Effector memory CD4-positive, alpha-beta T cell (primary cell): ENCODE measurements around the gene FAF1.

ENCODE experiments used
- DNase-seq, 3 donors: peaks; one replicate each; pipeline ENCODE4 v3.0.0-alpha.2; 2020
- H3K27ac ChIP-seq: 2 replicates; pipeline ENCODE4 v1.7.0; 2013; ENCODE audit warnings: mild to moderate bottlenecking, low read length, moderate library complexity; ENCODE audit not compliant: insufficient read depth, poor library complexity, severe bottlenecking
- H3K27me3 ChIP-seq: replicated peaks from 2 replicates; pipeline ENCODE4 v1.7.0; 2013; ENCODE audit warnings: mild to moderate bottlenecking, low read length; ENCODE audit not compliant: insufficient read depth, control insufficient read depth, poor library complexity, severe bottlenecking
- H3K36me3 ChIP-seq: 2 replicates; pipeline ENCODE4 v1.7.0; 2013; ENCODE audit warnings: mild to moderate bottlenecking, low read length, moderate library complexity; ENCODE audit not compliant: control insufficient read depth, insufficient read depth
- H3K4me1 ChIP-seq: 2 replicates; pipeline ENCODE4 v1.7.0; 2013; ENCODE audit warnings: low read length, mild to moderate bottlenecking; ENCODE audit not compliant: control insufficient read depth, insufficient read depth, poor library complexity, severe bottlenecking
- H3K4me3 ChIP-seq: 2 replicates; pipeline ENCODE4 v1.7.0; 2013; ENCODE audit warnings: low read length, low read depth, mild to moderate bottlenecking; ENCODE audit not compliant: insufficient read depth, poor library complexity, severe bottlenecking
- H3K9me3 ChIP-seq: 2 replicates; pipeline ENCODE4 v1.7.0; 2013; ENCODE audit warnings: mild to moderate bottlenecking, low read length, moderate library complexity; ENCODE audit not compliant: control insufficient read depth

The FAF1 gene

GRCh38 chr1:50702395-50702794, 257.7 kb downstream of the FAF1 start:
- no peaks in the 10 kb centered on the region for H3K9me3 ChIP-seq
- no peak for DNase-seq
- no peaks in the 10 kb centered on the region for H3K36me3 ChIP-seq
- no peak overlapping the region for H3K27ac ChIP-seq
- H3K4me1 ChIP-seq = no peaks in the 10 kb centered on the region
- no peak overlapping the region for H3K4me3 ChIP-seq
- no peaks in the 10 kb centered on the region for H3K27me3 ChIP-seq

GRCh38 chr1:50701706-50702317, 258.3 kb downstream of the FAF1 start:
- Histone ChIP-seq H3K36me3 (no peaks in the 10 kb centered on the region), H3K27ac (no peak overlapping the region), H3K9me3 (no peaks in the 10 kb centered on the region), H3K27me3 (no peaks in the 10 kb centered on the region), H3K4me3 (no peak overlapping the region), H3K4me1 (no peaks in the 10 kb centered on the region)
- DNase-seq = no peak

- Histone ChIP-seq H3K4me1 (no peaks in the 10 kb centered on the region), H3K4me3 (no peak overlapping the region), H3K36me3 (no peaks in the 10 kb centered on the region), H3K27me3 (no peaks in the 10 kb centered on the region), H3K9me3 (no peaks in the 10 kb centered on the region), H3K27ac (no peak overlapping the region)
- DNase-seq = no peak
Measured at GRCh38 chr1:50700621-50701020, 259.4 kb downstream of the FAF1 start.

GRCh38 chr1:50700214-50700613, 259.9 kb downstream of the FAF1 start:
- Histone ChIP-seq H3K27me3 (no peaks in the 10 kb centered on the region), H3K4me3 (no peak overlapping the region), H3K27ac (no peak overlapping the region), H3K4me1 (no peaks in the 10 kb centered on the region), H3K36me3 (no peaks in the 10 kb centered on the region), H3K9me3 (no peaks in the 10 kb centered on the region)
- no peak for DNase-seq

GRCh38 chr1:50699795-50700194, 260.3 kb downstream of the FAF1 start:
- H3K27me3 ChIP-seq = no peaks in the 10 kb centered on the region
- H3K4me3 ChIP-seq = no peak overlapping the region
- no peaks in the 10 kb centered on the region for H3K4me1 ChIP-seq
- DNase-seq = no peak
- H3K36me3 ChIP-seq = no peaks in the 10 kb centered on the region
- no peak overlapping the region for H3K27ac ChIP-seq
- no peaks in the 10 kb centered on the region for H3K9me3 ChIP-seq

GRCh38 chr1:50697440-50698421, 262.3 kb downstream of the FAF1 start:
- DNase-seq = no peak
- no peaks in the 10 kb centered on the region for H3K36me3 ChIP-seq
- no peak overlapping the region for H3K27ac ChIP-seq
- H3K9me3 ChIP-seq = no peaks in the 10 kb centered on the region
- no peaks in the 10 kb centered on the region for H3K4me1 ChIP-seq
- H3K27me3 ChIP-seq = no peaks in the 10 kb centered on the region
- no peak overlapping the region for H3K4me3 ChIP-seq

- Histone ChIP-seq H3K4me1 (no peaks in the 10 kb centered on the region), H3K9me3 (no peaks in the 10 kb centered on the region), H3K27me3 (no peaks in the 10 kb centered on the region), H3K27ac (no peak overlapping the region), H3K36me3 (no peaks in the 10 kb centered on the region), H3K4me3 (no peak overlapping the region)
- DNase-seq = no peak
Measured at GRCh38 chr1:50693829-50694228, 266.2 kb downstream of the FAF1 start.

GRCh38 chr1:50684185-50684584, 275.9 kb downstream of the FAF1 start:
- no peak overlapping the region for H3K4me3 ChIP-seq
- no peaks in the 10 kb centered on the region for H3K27me3 ChIP-seq
- H3K4me1 ChIP-seq = no peaks in the 10 kb centered on the region
- no peak overlapping the region for H3K27ac ChIP-seq
- DNase-seq = no peak
- H3K36me3 ChIP-seq = no peaks in the 10 kb centered on the region
- H3K9me3 ChIP-seq = no peaks in the 10 kb centered on the region

- Histone ChIP-seq H3K4me3 (no peak overlapping the region), H3K4me1 (no peaks in the 10 kb centered on the region), H3K36me3 (no peaks in the 10 kb centered on the region), H3K27ac (no peak overlapping the region), H3K27me3 (no peaks in the 10 kb centered on the region), H3K9me3 (no peaks in the 10 kb centered on the region)
- no peak for DNase-seq
Measured at GRCh38 chr1:50681931-50682330, 278.1 kb downstream of the FAF1 start.

- Histone ChIP-seq H3K27me3 (no peaks in the 10 kb centered on the region), H3K4me3 (no peak overlapping the region), H3K4me1 (no peaks in the 10 kb centered on the region), H3K36me3 (no peaks in the 10 kb centered on the region), H3K27ac (no peak overlapping the region), H3K9me3 (no peaks in the 10 kb centered on the region)
- no peak for DNase-seq
Measured at GRCh38 chr1:50667710-50668356, 292.2 kb downstream of the FAF1 start.
